Fibroblast of lung (primary cell): ENCODE data around the gene C18orf63. TPM values are rescaled to one million over a fixed set of nuclear protein-coding genes. Genes with fewer than 3 reads are reported as not detected.

Experiments used
- DNase-seq, 2 donors: peaks; one replicate each; pipeline versions ENCODE4 v3.0.0 to v3.0.0-alpha.2; 2010; ENCODE audit warnings: low read depth in 2 of 2
- H2AFZ ChIP-seq: 2 replicates; pipeline ENCODE4 v1.5.1; 2012; ENCODE audit warnings: low read length, control low read depth, inconsistent platforms
- H3K27ac ChIP-seq: 2 replicates; pipeline ENCODE4 v1.5.1; 2011; ENCODE audit warnings: low read length, control low read depth; ENCODE audit not compliant: insufficient read depth
- H3K27me3 ChIP-seq: 2 replicates; pipeline ENCODE4 v1.5.1; 2011; ENCODE audit warnings: mild to moderate bottlenecking, low read length; ENCODE audit not compliant: control insufficient read depth, insufficient read depth
- H3K36me3 ChIP-seq: 2 replicates; pipeline ENCODE4 v1.5.1; 2011; ENCODE audit warnings: low read length; ENCODE audit not compliant: control insufficient read depth, insufficient read depth
- H3K4me1 ChIP-seq: 2 replicates; pipeline ENCODE4 v1.5.1; 2011; ENCODE audit warnings: low read length; ENCODE audit not compliant: control insufficient read depth, insufficient read depth; ENCODE audit errors: extremely low read depth
- H3K4me2 ChIP-seq: 2 replicates; pipeline ENCODE4 v1.5.1; 2011; ENCODE audit warnings: low read length, control low read depth; ENCODE audit not compliant: insufficient read depth; ENCODE audit errors: extremely low read depth
- H3K4me3 ChIP-seq, 4 experiments: fragments of 200-600 bp in 1 of 4; sonication (generic) in 1 of 4; replicated peaks in 1 of 4; 2 replicates each; pipeline ENCODE4 v1.5.1; 2011 to 2016; ENCODE audit warnings: low read length in 4 of 4, low read depth in 3 of 4, mild to moderate bottlenecking in 3 of 4, control low read depth in 2 of 4, inconsistent platforms in 1 of 4, mixed read lengths in 1 of 4; ENCODE audit not compliant: insufficient read depth in 1 of 4; ENCODE audit errors: control extremely low read depth in 1 of 4
- H3K79me2 ChIP-seq: 2 replicates; pipeline ENCODE4 v1.5.1; 2012; ENCODE audit warnings: mild to moderate bottlenecking, low read length, inconsistent platforms; ENCODE audit not compliant: control insufficient read depth, insufficient read depth
- H3K9ac ChIP-seq: 2 replicates; pipeline ENCODE4 v1.5.1; 2011; ENCODE audit warnings: mild to moderate bottlenecking, low read length, control low read depth; ENCODE audit not compliant: insufficient read depth
- H3K9me3 ChIP-seq: 2 replicates; pipeline ENCODE4 v1.5.1; 2012; ENCODE audit warnings: low read depth, low read length; ENCODE audit not compliant: control insufficient read depth, insufficient read depth
- H4K20me1 ChIP-seq: 2 replicates; pipeline ENCODE4 v1.5.1; 2011; ENCODE audit warnings: low read length; ENCODE audit not compliant: control insufficient read depth, insufficient read depth; ENCODE audit errors: extremely low read depth
- EZH2 ChIP-seq: IDR thresholded peaks from 2 replicates; pipeline ENCODE4 v1.5.1; 2012; ENCODE audit warnings: low read length, control low read depth, mild to moderate bottlenecking; ENCODE audit errors: missing control alignments
- polyA plus RNA-seq, 2 donors: library from polyadenylated mRNA; depleted of rRNA in 1 of 2; stranded (reverse) in 1 of 2; unstranded in 1 of 2; fragments of >200 nt; gene quantifications; 2 replicates each; pipeline ENCODE4 v1.2.1, GENCODE V29; 2011 to 2012; ENCODE audit warnings: missing spikeins in 1 of 2
- total RNA-seq: library from RNA; depleted of rRNA; stranded (reverse); fragments of >200 nt; gene quantifications from 2 replicates; pipeline ENCODE4 v1.2.1, GENCODE V29; 2014
- TF ChIP-seq, protein P1 (sequence below), 2 donors: IDR thresholded peaks in 1 of 2; conservative IDR thresholded peaks in 1 of 2; 1 replicate in 1 of 2; 2 replicates in 1 of 2; pipeline ENCODE4 v1.5.1; 2011 to 2012; ENCODE audit warnings: low read length in 2 of 2, control low read depth in 1 of 2, inconsistent platforms in 1 of 2, low read depth in 1 of 2, mild to moderate bottlenecking in 1 of 2

C18orf63 gene
- total and polyA plus RNA-seq, 2 donors (not counting 1 experiment from before 2014, with no cell fraction given), result not detected

DNA sequence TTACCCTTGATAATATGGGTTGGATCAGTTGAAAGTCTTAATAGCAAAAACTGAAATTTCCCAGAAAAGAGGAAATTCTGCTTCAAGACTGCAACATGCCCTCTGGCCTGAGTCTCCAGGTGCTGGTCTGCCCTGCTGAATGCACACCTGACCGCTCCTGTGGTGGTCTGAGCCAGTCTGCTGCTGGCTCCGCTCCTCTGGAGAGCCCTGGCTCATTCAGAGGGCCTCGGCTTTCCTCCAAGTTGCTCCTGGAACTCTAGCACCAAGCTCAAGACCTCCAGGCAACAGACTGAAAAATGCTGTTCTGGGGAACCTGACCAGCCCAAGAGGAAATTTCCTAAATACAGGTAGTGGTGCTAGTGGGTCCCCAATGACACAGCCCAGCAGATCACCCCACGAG is 76.7 kb downstream of the C18orf63 start:
- Histone ChIP-seq H2AFZ (no peak overlapping the region), H3K9ac (no peak overlapping the region), H3K27ac (no peak overlapping the region), H3K4me2 (no peak overlapping the region), H3K4me1 (no peaks in the 10 kb centered on the region), H4K20me1 (no peaks in the 10 kb centered on the region), H3K9me3 (no peaks in the 10 kb centered on the region), H3K27me3 (peaks cover 7% of the 10 kb centered on the region), H3K36me3 (no peaks in the 10 kb centered on the region), H3K79me2 (no peaks in the 10 kb centered on the region), H3K4me3 (no peak overlapping the region)
- TF ChIP-seq, protein P1, sequence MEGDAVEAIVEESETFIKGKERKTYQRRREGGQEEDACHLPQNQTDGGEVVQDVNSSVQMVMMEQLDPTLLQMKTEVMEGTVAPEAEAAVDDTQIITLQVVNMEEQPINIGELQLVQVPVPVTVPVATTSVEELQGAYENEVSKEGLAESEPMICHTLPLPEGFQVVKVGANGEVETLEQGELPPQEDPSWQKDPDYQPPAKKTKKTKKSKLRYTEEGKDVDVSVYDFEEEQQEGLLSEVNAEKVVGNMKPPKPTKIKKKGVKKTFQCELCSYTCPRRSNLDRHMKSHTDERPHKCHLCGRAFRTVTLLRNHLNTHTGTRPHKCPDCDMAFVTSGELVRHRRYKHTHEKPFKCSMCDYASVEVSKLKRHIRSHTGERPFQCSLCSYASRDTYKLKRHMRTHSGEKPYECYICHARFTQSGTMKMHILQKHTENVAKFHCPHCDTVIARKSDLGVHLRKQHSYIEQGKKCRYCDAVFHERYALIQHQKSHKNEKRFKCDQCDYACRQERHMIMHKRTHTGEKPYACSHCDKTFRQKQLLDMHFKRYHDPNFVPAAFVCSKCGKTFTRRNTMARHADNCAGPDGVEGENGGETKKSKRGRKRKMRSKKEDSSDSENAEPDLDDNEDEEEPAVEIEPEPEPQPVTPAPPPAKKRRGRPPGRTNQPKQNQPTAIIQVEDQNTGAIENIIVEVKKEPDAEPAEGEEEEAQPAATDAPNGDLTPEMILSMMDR (conservative IDR thresholded peaks at IDR 0.05 in 1 of 2, IDR thresholded peaks at IDR 0.05 in 1 of 2; ENCODE audit: low read depth in 1 of 2, low read length in 2 of 2), result no peak
- no peak for TF ChIP-seq EZH2
- DNase-seq, result no peak

DNA sequence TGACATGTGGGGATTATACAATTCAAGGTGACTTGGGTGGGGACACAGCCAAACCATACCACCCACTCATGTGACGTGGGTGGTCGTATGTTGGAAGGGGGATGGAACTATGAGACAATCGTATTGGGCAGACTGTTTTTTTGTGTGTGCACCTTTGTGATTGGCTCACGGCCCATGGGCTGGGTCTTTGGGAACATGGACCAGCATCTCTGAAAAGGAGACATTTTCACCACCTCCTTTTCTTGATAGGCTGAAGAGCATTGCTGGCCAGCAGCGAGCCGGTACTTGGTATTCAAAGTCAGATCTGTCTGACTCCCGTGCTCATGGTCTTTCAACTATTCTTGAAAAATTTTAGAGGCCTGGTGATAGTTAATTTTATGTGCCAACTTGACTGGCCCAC is 79.4 kb downstream of the C18orf63 start:
- H3K9ac ChIP-seq, result no peak overlapping the region
- H3K4me3 ChIP-seq, result no peak overlapping the region
- H2AFZ ChIP-seq, result no peak overlapping the region
- H3K36me3 ChIP-seq, result no peaks in the 10 kb centered on the region
- DNase-seq, result no peak
- H3K9me3 ChIP-seq, result no peaks in the 10 kb centered on the region
- H3K4me1 ChIP-seq, result no peaks in the 10 kb centered on the region
- H3K79me2 ChIP-seq, result no peaks in the 10 kb centered on the region
- H4K20me1 ChIP-seq, result no peaks in the 10 kb centered on the region
- TF ChIP-seq, protein P1 (conservative IDR thresholded peaks at IDR 0.05 in 1 of 2, IDR thresholded peaks at IDR 0.05 in 1 of 2; ENCODE audit: low read depth in 1 of 2, low read length in 2 of 2), result no peak
- TF ChIP-seq EZH2, result no peak
- peaks cover 7% of the 10 kb centered on the region for H3K27me3 ChIP-seq
- no peak overlapping the region for H3K4me2 ChIP-seq
- no peak overlapping the region for H3K27ac ChIP-seq

DNA sequence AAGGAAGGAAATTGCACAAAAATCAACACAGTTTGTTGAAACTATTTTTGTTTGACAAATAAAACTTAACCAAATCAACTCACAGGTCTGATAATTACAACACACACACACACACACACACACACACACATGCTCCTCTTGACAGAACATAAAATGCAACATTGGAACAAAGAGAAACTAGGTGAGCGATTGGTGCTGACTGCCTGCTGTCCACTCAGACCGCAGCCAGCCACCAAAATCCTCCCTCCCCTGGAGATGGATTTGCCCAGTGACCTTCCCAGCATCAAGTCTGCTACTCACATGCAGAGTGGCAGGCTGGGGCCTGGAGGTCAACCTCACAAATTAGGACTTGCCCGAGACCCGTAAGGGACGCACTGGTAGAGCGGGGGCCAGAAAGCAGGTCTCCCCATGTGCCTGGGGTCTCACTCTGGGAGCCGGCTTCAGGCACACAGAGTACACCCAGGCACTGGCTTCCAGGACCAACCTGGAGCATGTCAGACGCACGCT is 80.1 kb downstream of the C18orf63 start:
- H3K79me2 ChIP-seq, result no peaks in the 10 kb centered on the region
- no peaks in the 10 kb centered on the region for H3K9me3 ChIP-seq
- TF ChIP-seq, protein P1 (conservative IDR thresholded peaks at IDR 0.05 in 1 of 2, IDR thresholded peaks at IDR 0.05 in 1 of 2; ENCODE audit: low read depth in 1 of 2, low read length in 2 of 2), result no peak
- TF ChIP-seq EZH2, result no peak

More for the DNA sequence above, 80.1 kb downstream of the C18orf63 start:
- Histone ChIP-seq H3K4me2 (no peak overlapping the region), H3K4me3 (no peak overlapping the region), H4K20me1 (no peaks in the 10 kb centered on the region), H3K9ac (no peak overlapping the region), H2AFZ (no peak overlapping the region), H3K27me3 (peaks cover 7% of the 10 kb centered on the region), H3K27ac (no peak overlapping the region), H3K4me1 (no peaks in the 10 kb centered on the region), H3K36me3 (no peaks in the 10 kb centered on the region)
- no peak for DNase-seq
